Measurements from ENCODE around the gene KCND3. TPM values are rescaled to one million over a fixed set of nuclear protein-coding genes. Genes with fewer than 3 reads are reported as not detected.

KCND3 gene
- total RNA-seq, 1 donor from 2014 or later: 3.7 TPM

GRCh38 chr1:111990026-111990877, 784 bp upstream of the KCND3 start:
- Mint-ChIP-seq H3K9me3 (ENCODE audit: unreplicated experiment) (peaks cover 13% of the 10 kb centered on the region), H3K4me1 (ENCODE audit: low read depth, unreplicated experiment) (peaks cover 8% of the 10 kb centered on the region), H3K36me3 (ENCODE audit: unreplicated experiment) (peaks cover under 1% of the 10 kb centered on the region), H3K27me3 (ENCODE audit: unreplicated experiment) (peaks cover 16% of the 10 kb centered on the region), H3K27ac (ENCODE audit: unreplicated experiment) (no peak overlapping the region), H3K4me3 (ENCODE audit: unreplicated experiment) (peak overlapping the region; percentile 84)
- peak; percentile 47 for DNase-seq
- TF ChIP-seq CTCF (IDR thresholded peaks at IDR 0.05; ENCODE audit: partially characterized antibody, unreplicated experiment): no peak

DNA sequence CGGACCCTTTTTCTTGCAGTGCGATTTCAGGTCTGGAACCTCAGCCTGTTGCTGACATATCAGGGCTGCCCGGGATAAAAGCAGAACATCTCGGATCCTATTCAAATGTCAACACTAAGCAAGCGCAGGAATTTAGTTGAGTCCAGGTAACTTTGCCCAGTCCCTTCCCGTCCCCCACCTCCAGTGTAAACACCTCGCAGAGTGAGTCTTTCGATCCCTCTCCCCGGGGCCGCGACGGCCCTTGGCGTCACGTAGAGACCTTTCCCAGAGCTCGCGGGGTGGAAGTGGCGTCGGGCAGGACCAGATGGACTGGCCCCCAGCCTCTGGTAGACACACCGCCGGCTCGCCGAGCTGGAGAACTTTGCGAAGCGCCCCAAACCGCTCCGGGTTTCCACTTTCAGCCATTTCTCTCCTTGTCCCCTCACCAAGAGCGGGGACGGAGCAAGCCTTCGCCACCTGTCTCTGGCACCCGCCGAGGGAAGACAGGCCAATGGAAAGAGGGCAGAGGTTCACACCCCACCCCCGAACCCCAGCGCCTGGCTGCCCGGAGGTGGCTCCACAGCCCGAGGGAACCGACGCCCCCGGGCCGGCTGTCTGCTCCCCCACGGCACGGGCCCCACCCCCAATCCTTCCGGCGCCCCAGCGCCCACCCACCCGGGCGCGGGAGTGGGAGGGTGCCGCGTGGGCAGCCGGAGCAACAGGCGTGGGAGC, 570 bp downstream of the KCND3 start:
- Mint-ChIP-seq H3K4me1 (ENCODE audit: low read depth, unreplicated experiment) (peaks cover 8% of the 10 kb centered on the region), H3K4me3 (ENCODE audit: unreplicated experiment) (peak overlapping the region; percentile 83), H3K27ac (ENCODE audit: unreplicated experiment) (no peak overlapping the region), H3K9me3 (ENCODE audit: unreplicated experiment) (peaks cover 13% of the 10 kb centered on the region), H3K36me3 (ENCODE audit: unreplicated experiment) (no peaks in the 10 kb centered on the region), H3K27me3 (ENCODE audit: unreplicated experiment) (peaks cover 14% of the 10 kb centered on the region)
- DNase-seq: peak; percentile 31
- no peak for TF ChIP-seq CTCF (IDR thresholded peaks at IDR 0.05; ENCODE audit: partially characterized antibody, unreplicated experiment)

DNA sequence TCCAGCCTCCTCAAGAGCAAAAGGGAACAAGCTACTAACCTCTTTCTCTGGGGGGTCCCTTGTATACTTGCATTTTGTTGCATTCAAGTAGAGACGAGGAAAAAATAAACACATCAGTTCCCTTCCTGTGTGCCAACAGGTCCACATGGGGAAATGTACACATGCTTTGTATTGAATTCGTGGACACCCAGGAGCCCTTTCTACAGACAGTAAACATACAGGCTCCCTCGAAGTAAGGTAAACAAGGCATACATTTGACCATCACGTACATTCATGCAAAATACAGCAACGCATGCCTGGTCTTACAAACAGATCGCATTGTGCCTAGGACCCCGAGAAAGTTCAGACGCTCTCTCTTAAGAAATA, 1.1 kb downstream of the KCND3 start:
- Mint-ChIP-seq H3K27me3 (ENCODE audit: unreplicated experiment) (peaks cover 14% of the 10 kb centered on the region), H3K9me3 (ENCODE audit: unreplicated experiment) (peaks cover 13% of the 10 kb centered on the region), H3K27ac (ENCODE audit: unreplicated experiment) (no peak overlapping the region), H3K4me3 (ENCODE audit: unreplicated experiment) (peak overlapping the region; percentile 83), H3K4me1 (ENCODE audit: low read depth, unreplicated experiment) (peaks cover 8% of the 10 kb centered on the region), H3K36me3 (ENCODE audit: unreplicated experiment) (no peaks in the 10 kb centered on the region)
- no peak for TF ChIP-seq CTCF (IDR thresholded peaks at IDR 0.05; ENCODE audit: partially characterized antibody, unreplicated experiment)
- no peak for DNase-seq

DNA sequence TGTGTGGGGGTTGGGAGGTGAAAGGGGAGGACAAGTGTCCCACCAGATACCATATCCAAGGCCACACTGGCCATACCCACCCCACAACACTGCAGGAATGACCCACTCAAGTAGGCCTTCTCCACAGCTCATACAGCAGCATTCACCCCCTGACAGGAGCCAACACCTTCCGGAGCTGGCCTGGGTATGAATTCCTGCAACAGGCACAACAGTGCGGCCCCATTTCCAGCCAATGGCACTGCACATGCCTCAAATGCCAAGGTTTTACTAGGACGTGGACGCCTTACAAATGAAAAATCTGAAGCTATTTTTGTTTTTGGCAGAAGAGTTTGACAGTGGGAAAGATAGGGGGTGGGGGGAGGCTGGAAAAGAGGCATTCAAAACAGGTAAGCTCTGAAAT, 2.0 kb downstream of the KCND3 start:
- no peak overlapping the region for H3K27ac Mint-ChIP-seq (ENCODE audit: unreplicated experiment)
- peaks cover 13% of the 10 kb centered on the region for H3K9me3 Mint-ChIP-seq (ENCODE audit: unreplicated experiment)
- peaks cover 12% of the 10 kb centered on the region for H3K27me3 Mint-ChIP-seq (ENCODE audit: unreplicated experiment)
- H3K4me3 Mint-ChIP-seq (ENCODE audit: unreplicated experiment): no peak overlapping the region
- no peak for DNase-seq
- peaks cover 8% of the 10 kb centered on the region for H3K4me1 Mint-ChIP-seq (ENCODE audit: low read depth, unreplicated experiment)
- no peaks in the 10 kb centered on the region for H3K36me3 Mint-ChIP-seq (ENCODE audit: unreplicated experiment)
- TF ChIP-seq CTCF (IDR thresholded peaks at IDR 0.05; ENCODE audit: partially characterized antibody, unreplicated experiment): no peak

GRCh38 chr1:111983500-111983899, 6.0 kb downstream of the KCND3 start:
- no peak for TF ChIP-seq CTCF (IDR thresholded peaks at IDR 0.05; ENCODE audit: partially characterized antibody, unreplicated experiment)
- peaks cover 2% of the 10 kb centered on the region for H3K4me1 Mint-ChIP-seq (ENCODE audit: low read depth, unreplicated experiment)
- H3K9me3 Mint-ChIP-seq (ENCODE audit: unreplicated experiment): peaks cover 8% of the 10 kb centered on the region
- no peak overlapping the region for H3K4me3 Mint-ChIP-seq (ENCODE audit: unreplicated experiment)
- H3K27ac Mint-ChIP-seq (ENCODE audit: unreplicated experiment): no peak overlapping the region
- DNase-seq: no peak
- peaks cover 8% of the 10 kb centered on the region for H3K36me3 Mint-ChIP-seq (ENCODE audit: unreplicated experiment)
- H3K27me3 Mint-ChIP-seq (ENCODE audit: unreplicated experiment): peaks cover 1% of the 10 kb centered on the region
